HEK293 (cell line): Measurements from ENCODE around the gene ARF3.

Experiments
- CTCF ChIA-PET: fragments of 350-600 bp; formaldehyde crosslinking; extraction: SDS; loops from one replicate; lab custom pipeline; 2021; ENCODE audit warnings: antibody characterized with exemption; lab: Yijun Ruan, JAX
- POLR2A ChIA-PET: fragments of 300-600 bp; formaldehyde crosslinking; extraction: SDS; loops from one replicate; lab custom pipeline; 2020; ENCODE audit warnings: antibody characterized with exemption, inconsistent platforms; lab: Yijun Ruan, JAX
- H3K27ac ChIP-seq: fragments of 200-500 bp; sonication (Bioruptor generic); 2 replicates; pipeline ENCODE4 v1.5.1; 2014; ENCODE audit warnings: low read depth, low read length, control low read depth, inconsistent platforms; ENCODE audit errors: extremely low read depth
- H3K36me3 ChIP-seq, 2 experiments: fragments of 200-500 bp in 1 of 2; sonication (Bioruptor generic) in 1 of 2; 1 replicate in 1 of 2; 2 replicates in 1 of 2; pipeline ENCODE4 v1.5.1; 2014 to 2017; ENCODE audit warnings: inconsistent platforms in 2 of 2, low read length in 2 of 2; ENCODE audit not compliant: control insufficient read depth in 2 of 2, insufficient read depth in 1 of 2
- H3K4me1 ChIP-seq: fragments of 200-500 bp; sonication (Bioruptor generic); 2 replicates; pipeline ENCODE4 v1.5.1; 2014; ENCODE audit warnings: mild to moderate bottlenecking, low read length, inconsistent platforms; ENCODE audit not compliant: control insufficient read depth, insufficient read depth
- H3K4me3 ChIP-seq: 2 replicates; pipeline ENCODE4 v1.5.1; 2011; ENCODE audit warnings: low read depth, mild to moderate bottlenecking, control low read depth, low read length, moderate library complexity
- H3K9me3 ChIP-seq: fragments of 200-500 bp; sonication (Bioruptor generic); 2 replicates; pipeline ENCODE4 v1.5.1; 2014; ENCODE audit warnings: low read depth, low read length, inconsistent platforms; ENCODE audit not compliant: control insufficient read depth, insufficient read depth
- GLIS2 ChIP-seq: fragments of 450-650 bp; formaldehyde crosslinking; IDR thresholded peaks from 2 replicates; pipeline ENCODE4 v1.5.1; 2016; ENCODE audit warnings: missing biosample characterization, missing genetic modification characterization
- KLF16 ChIP-seq: fragments of 450-650 bp; formaldehyde crosslinking; IDR thresholded peaks from 2 replicates; pipeline ENCODE4 v1.5.1; 2017; ENCODE audit warnings: missing biosample characterization, missing genetic modification characterization
- KLF17 ChIP-seq: fragments of 450-650 bp; formaldehyde crosslinking; IDR thresholded peaks from 2 replicates; pipeline ENCODE4 v1.5.1; 2016; ENCODE audit warnings: missing biosample characterization, missing genetic modification characterization
- KLF9 ChIP-seq: fragments of 450-650 bp; formaldehyde crosslinking; IDR thresholded peaks from 2 replicates; pipeline ENCODE4 v1.5.1; 2016; ENCODE audit warnings: missing biosample characterization, missing genetic modification characterization, low read depth
- PATZ1 ChIP-seq: fragments of 450-650 bp; formaldehyde crosslinking; IDR thresholded peaks from 2 replicates; pipeline ENCODE4 v1.5.1; 2016; ENCODE audit warnings: missing biosample characterization, missing genetic modification characterization
- PRDM1 ChIP-seq: fragments of 450-650 bp; formaldehyde crosslinking; IDR thresholded peaks from 2 replicates; pipeline ENCODE4; 2016; ENCODE audit warnings: missing biosample characterization, missing genetic modification characterization
- PRDM10 ChIP-seq: fragments of 450-650 bp; formaldehyde crosslinking; IDR thresholded peaks from 2 replicates; pipeline ENCODE4 v1.5.1; 2016; ENCODE audit warnings: missing biosample characterization, missing genetic modification characterization
- YY2 ChIP-seq: fragments of 450-650 bp; formaldehyde crosslinking; IDR thresholded peaks from 2 replicates; pipeline ENCODE4 v1.5.1; 2016; ENCODE audit warnings: missing biosample characterization, missing genetic modification characterization
- ZFP37 ChIP-seq: fragments of 450-650 bp; formaldehyde crosslinking; IDR thresholded peaks from 2 replicates; pipeline ENCODE4 v1.5.1; 2016; ENCODE audit warnings: missing biosample characterization, missing genetic modification characterization
- ZNF19 ChIP-seq: fragments of 450-650 bp; formaldehyde crosslinking; IDR thresholded peaks from 2 replicates; pipeline ENCODE4; 2016; ENCODE audit warnings: missing biosample characterization, missing genetic modification characterization, low read depth
- ZNF221 ChIP-seq: fragments of 450-650 bp; formaldehyde crosslinking; IDR thresholded peaks from 2 replicates; pipeline ENCODE4 v1.5.1; 2017; ENCODE audit warnings: missing biosample characterization, missing genetic modification characterization, borderline replicate concordance
- ZNF292 ChIP-seq: fragments of 450-650 bp; formaldehyde crosslinking; IDR thresholded peaks from 2 replicates; pipeline ENCODE4 v1.5.1; 2016; ENCODE audit warnings: low read depth, missing biosample characterization, missing genetic modification characterization, borderline replicate concordance
- ZNF362 ChIP-seq: fragments of 450-650 bp; formaldehyde crosslinking; IDR thresholded peaks from 2 replicates; pipeline ENCODE4 v1.5.1; 2016; ENCODE audit warnings: missing biosample characterization, missing genetic modification characterization
- ZNF366 ChIP-seq: fragments of 450-650 bp; formaldehyde crosslinking; conservative IDR thresholded peaks from 2 replicates; pipeline ENCODE4 v1.5.1; 2016; ENCODE audit warnings: missing biosample characterization, missing genetic modification characterization
- ZNF391 ChIP-seq: fragments of 450-650 bp; formaldehyde crosslinking; IDR thresholded peaks from 2 replicates; pipeline ENCODE4 v1.5.1; 2016; ENCODE audit warnings: low read depth, missing biosample characterization, missing genetic modification characterization, borderline replicate concordance
- ZNF513 ChIP-seq: fragments of 450-650 bp; IDR thresholded peaks from 2 replicates; pipeline ENCODE4 v1.5.1; 2018; ENCODE audit warnings: missing biosample characterization, missing genetic modification characterization
- ZNF544 ChIP-seq: fragments of 450-650 bp; formaldehyde crosslinking; IDR thresholded peaks from 2 replicates; pipeline ENCODE4 v1.5.0; 2017; ENCODE audit warnings: missing biosample characterization, missing genetic modification characterization
- ZNF555 ChIP-seq: fragments of 450-650 bp; formaldehyde crosslinking; conservative IDR thresholded peaks from 2 replicates; pipeline ENCODE4 v1.5.1; 2017; ENCODE audit warnings: missing biosample characterization, mild to moderate bottlenecking, missing genetic modification characterization, inconsistent platforms
- ZSCAN18 ChIP-seq: fragments of 450-650 bp; formaldehyde crosslinking; IDR thresholded peaks from 2 replicates; pipeline ENCODE4 v1.5.1; 2016; ENCODE audit warnings: missing biosample characterization, missing genetic modification characterization

ARF3 gene

GRCh38 chr12:48958049-48958388 lies 732 bp upstream of the ARF3 start:
- no peaks in the 10 kb centered on the region for H3K9me3 ChIP-seq
- H3K4me1 ChIP-seq, result no peaks in the 10 kb centered on the region
- peaks cover 8 to 24% of the 10 kb centered on the region in 2 experiments; a peak in 2 of 3 replicates for H3K36me3 ChIP-seq
- H3K27ac ChIP-seq, result 0 out of 2 replicates have a peak overlapping the region, but pooled peaks have one; percentile 21
- POLR2A ChIA-PET, result interaction anchor here (0.7 to 2.9 kb wide), 11 partner anchors 10 to 105 kb away, joined by 3 to 28 read pairs (median 5); partner anchors contain the start of genes DDX23 and WNT10B
- no peak for TF ChIP-seq ZNF544
- TF ChIP-seq ZNF362 (tag by site-specific recombination), result 0 out of 2 replicates have a peak, but pooled peaks have one; percentile 25
- CTCF ChIA-PET, result interaction anchor here (0.7 to 8.9 kb wide), 9 partner anchors 9 to 72 kb away, joined by 3 to 64 read pairs (median 5); partner anchors contain the start of gene WNT1
- H3K4me3 ChIP-seq, result peak overlapping the region; percentile 81; the same call in 1 of the 2 replicates

GRCh38 chr12:48956279-48957140 lies 777 bp downstream of the ARF3 start:
- Histone ChIP-seq H3K36me3 (peaks cover 13 to 36% of the 10 kb centered on the region in 2 experiments; a peak in 2 of 3 replicates), H3K27ac (peak overlapping the region; percentile 90), H3K4me1 (no peaks in the 10 kb centered on the region), H3K4me3 (peak overlapping the region; percentile 81), H3K9me3 (no peaks in the 10 kb centered on the region)
- ChIA-PET CTCF (interaction anchor here (0.9 to 8.9 kb wide), 8 partner anchors 15 to 40 kb away, joined by 3 to 64 read pairs (median 7); partner anchors contain the start of gene WNT1), POLR2A (interaction anchor here (0.7 to 2.9 kb wide), 15 partner anchors 9 to 1250 kb away, joined by 3 to 28 read pairs (median 4); partner anchors contain the start of genes DDX23, RND1, TUBA1B and WNT10B)
- peak; percentile 8; the same call in 1 of the 2 replicates for TF ChIP-seq KLF17
- no peak for TF ChIP-seq ZNF292
- no peak for TF ChIP-seq ZNF391 (tag by site-specific recombination)
- TF ChIP-seq ZNF513, result no peak
- 0 out of 2 replicates have a peak, but pooled peaks have one; percentile 4 for TF ChIP-seq YY2 (tag by site-specific recombination)
- TF ChIP-seq KLF9 (tag by site-specific recombination), result peak; percentile 81; the same call in 1 of the 2 replicates
- TF ChIP-seq PRDM10 (tag by site-specific recombination), result peak; percentile 94
- no peak for TF ChIP-seq ZNF19 (tag by site-specific recombination)
- TF ChIP-seq PRDM1 (tag by site-specific recombination), result peak; percentile 32; the same call in 1 of the 2 replicates
- peak; percentile 14; the same call in 1 of the 2 replicates for TF ChIP-seq KLF16
- no peak for TF ChIP-seq ZNF555 (tag by site-specific recombination)
- TF ChIP-seq ZNF221 (tag by site-specific recombination), result no peak
- TF ChIP-seq GLIS2 (tag by site-specific recombination), result peak; percentile 98
- TF ChIP-seq PATZ1, result peak; percentile 100
- no peak for TF ChIP-seq ZFP37 (tag by site-specific recombination)
- peak; percentile 88 for TF ChIP-seq ZNF366 (tag by site-specific recombination)
- 0 out of 2 replicates have a peak, but pooled peaks have one; percentile 36 for TF ChIP-seq ZSCAN18
